ENCODE data around the gene DCDC1.
"Not testable (repeated sequence)": the region's sequence is repeated elsewhere in the genome, so short reads cannot be mapped to it uniquely, and the experiment has no call there.

DCDC1 gene

GRCh38 chr11:31328697-31329096 lies 40.8 kb downstream of the DCDC1 start:
- no peak for DNase-seq (ENCODE audit: low spot score)

GRCh38 chr11:31327417-31327816 lies 42.1 kb downstream of the DCDC1 start:
- DNase-seq (ENCODE audit: low spot score), result no peak

GRCh38 chr11:31326470-31327148 lies 42.9 kb downstream of the DCDC1 start:
- DNase-seq (ENCODE audit: low spot score), result no peak

- no peak for DNase-seq (ENCODE audit: low spot score)
Measured at GRCh38 chr11:31325160-31325559, 44.4 kb downstream of the DCDC1 start.

GRCh38 chr11:31323145-31323544 lies 46.4 kb downstream of the DCDC1 start:
- no peak for DNase-seq (ENCODE audit: low spot score)

GRCh38 chr11:31321494-31321893 lies 48.0 kb downstream of the DCDC1 start:
- not testable (repeated sequence) for DNase-seq (ENCODE audit: low spot score)

GRCh38 chr11:31303644-31304180 lies 65.8 kb downstream of the DCDC1 start:
- DNase-seq (ENCODE audit: low spot score), result no peak

- no peak for DNase-seq (ENCODE audit: low spot score)
Measured at GRCh38 chr11:31301549-31302510, 67.7 kb downstream of the DCDC1 start.

- no peak for DNase-seq (ENCODE audit: low spot score)
Measured at GRCh38 chr11:31295308-31295707, 74.2 kb downstream of the DCDC1 start.

- DNase-seq (ENCODE audit: low spot score), result not testable (repeated sequence)
Measured at GRCh38 chr11:31273527-31273926, 96.0 kb downstream of the DCDC1 start.

GRCh38 chr11:31267720-31268119 lies 101.8 kb downstream of the DCDC1 start:
- no peak for DNase-seq (ENCODE audit: low spot score)

GRCh38 chr11:31264834-31265233 lies 104.7 kb downstream of the DCDC1 start:
- no peak for DNase-seq (ENCODE audit: low spot score)

- DNase-seq (ENCODE audit: low spot score), result no peak
Measured at GRCh38 chr11:31262761-31263160, 106.8 kb downstream of the DCDC1 start.

GRCh38 chr11:31259797-31260196 lies 109.7 kb downstream of the DCDC1 start:
- no peak for DNase-seq (ENCODE audit: low spot score)

- DNase-seq (ENCODE audit: low spot score), result no peak
Measured at GRCh38 chr11:31254415-31254814, 115.1 kb downstream of the DCDC1 start.

- DNase-seq (ENCODE audit: low spot score), result no peak
Measured at GRCh38 chr11:31248768-31249167, 120.8 kb downstream of the DCDC1 start.

- DNase-seq (ENCODE audit: low spot score), result no peak
Measured at GRCh38 chr11:31247321-31247720, 122.2 kb downstream of the DCDC1 start.

GRCh38 chr11:31246451-31247165 lies 122.9 kb downstream of the DCDC1 start:
- no peak for DNase-seq (ENCODE audit: low spot score)

- DNase-seq (ENCODE audit: low spot score), result no peak
Measured at GRCh38 chr11:31243706-31244105, 125.8 kb downstream of the DCDC1 start.

GRCh38 chr11:31240340-31240904 lies 129.1 kb downstream of the DCDC1 start:
- no peak for DNase-seq (ENCODE audit: low spot score)

GRCh38 chr11:31237819-31238760 lies 131.4 kb downstream of the DCDC1 start:
- DNase-seq (ENCODE audit: low spot score), result no peak
